Activated T-cell treated with anti-CD3 and anti-CD28 coated beads, Interleukin-2, amount 50 U/mL, for 72 hours (primary cell): ENCODE data around the gene HOMER2. TPM values are rescaled to one million over a fixed set of nuclear protein-coding genes. Genes with fewer than 3 reads are reported as not detected.
A peak's percentile ranks its signal among the peaks of the same experiment; 100 is the strongest.

ENCODE experiments used
- ATAC-seq, 2 donors: fragments of 150-1000 bp; cut with Tn5 transposase; replicated peaks in 1 of 2; 2 replicates each; pipeline ENCODE4 v1.10.0; 2021; ENCODE audit warnings: moderate library complexity in 2 of 2, mild to moderate bottlenecking in 1 of 2
- DNase-seq, 2 donors: peaks; one replicate each; pipeline ENCODE4 v3.0.0; 2021 to 2022; ENCODE audit warnings: mixed read lengths in 1 of 2
- H3K27ac Mint-ChIP-seq: one replicate; pipeline ENCODE4 v1.8.0; 2022; ENCODE audit warnings: mild to moderate bottlenecking, moderate library complexity, mixed read lengths
- H3K27me3 Mint-ChIP-seq: one replicate; pipeline ENCODE4 v1.8.0; 2022; ENCODE audit warnings: low read depth, mixed read lengths
- H3K36me3 Mint-ChIP-seq, 2 donors: one replicate each; pipeline ENCODE4 v1.8.0; 2022; ENCODE audit warnings: mixed read lengths in 2 of 2, mild to moderate bottlenecking in 1 of 2; ENCODE audit not compliant: insufficient read depth in 2 of 2
- H3K4me1 Mint-ChIP-seq: one replicate; pipeline ENCODE4 v1.8.0; 2022; ENCODE audit warnings: low read depth, mixed read lengths
- H3K4me3 Mint-ChIP-seq, 2 donors: one replicate each; pipeline ENCODE4 v1.8.0; 2022; ENCODE audit warnings: mild to moderate bottlenecking in 2 of 2, mixed read lengths in 2 of 2, moderate library complexity in 2 of 2
- H3K9me3 Mint-ChIP-seq, 2 donors: one replicate each; pipeline ENCODE4 v1.8.0; 2022; ENCODE audit warnings: mixed read lengths in 2 of 2
- total RNA-seq, 2 donors: library from RNA; stranded (reverse); gene quantifications; one replicate each; pipeline ENCODE4 v1.2.3, GENCODE V29; 2022

HOMER2 gene
- total RNA-seq, 2 donors from 2014 or later, result 9.6 to 10.9 TPM

GRCh38 chr15:82852941-82853561 lies 99.5 kb downstream of the HOMER2 start:
- no peaks in the 10 kb centered on the region for H3K27me3 Mint-ChIP-seq
- no peaks in the 10 kb centered on the region for H3K9me3 Mint-ChIP-seq
- H3K27ac Mint-ChIP-seq, result no peak overlapping the region
- no peaks in the 10 kb centered on the region for H3K36me3 Mint-ChIP-seq
- ATAC-seq (no peak), DNase-seq (no peak)
- peaks cover 14% of the 10 kb centered on the region for H3K4me1 Mint-ChIP-seq
- no peak overlapping the region for H3K4me3 Mint-ChIP-seq

- no peak overlapping the region for H3K27ac Mint-ChIP-seq
- no peaks in the 10 kb centered on the region for H3K9me3 Mint-ChIP-seq
- H3K36me3 Mint-ChIP-seq, result no peaks in the 10 kb centered on the region
- no peak for DNase-seq
- no peak overlapping the region for H3K4me3 Mint-ChIP-seq
- H3K4me1 Mint-ChIP-seq, result peaks cover 14% of the 10 kb centered on the region
- no peak for ATAC-seq
- H3K27me3 Mint-ChIP-seq, result no peaks in the 10 kb centered on the region
Observed at GRCh38 chr15:82851981-82852511, 100.5 kb downstream of the HOMER2 start.

GRCh38 chr15:82851306-82851850 lies 101.1 kb downstream of the HOMER2 start:
- Mint-ChIP-seq H3K36me3 (no peaks in the 10 kb centered on the region), H3K9me3 (no peaks in the 10 kb centered on the region), H3K4me1 (peaks cover 14% of the 10 kb centered on the region), H3K27me3 (no peaks in the 10 kb centered on the region), H3K4me3 (no peak overlapping the region), H3K27ac (no peak overlapping the region)
- no peak for ATAC-seq
- no peak for DNase-seq

GRCh38 chr15:82850731-82851130 lies 101.8 kb downstream of the HOMER2 start:
- H3K27me3 Mint-ChIP-seq, result no peaks in the 10 kb centered on the region
- H3K9me3 Mint-ChIP-seq, result no peaks in the 10 kb centered on the region
- DNase-seq (no peak), ATAC-seq (no peak)
- peaks cover 10% of the 10 kb centered on the region for H3K4me1 Mint-ChIP-seq
- H3K4me3 Mint-ChIP-seq, result no peak overlapping the region
- H3K27ac Mint-ChIP-seq, result no peak overlapping the region
- H3K36me3 Mint-ChIP-seq, result no peaks in the 10 kb centered on the region

GRCh38 chr15:82849556-82850512 lies 102.7 kb downstream of the HOMER2 start:
- no peak overlapping the region for H3K27ac Mint-ChIP-seq
- H3K4me1 Mint-ChIP-seq, result peaks cover 13% of the 10 kb centered on the region
- DNase-seq (peak; percentile 58 to 64), ATAC-seq (peak; percentile 70 to 72)
- no peaks in the 10 kb centered on the region for H3K9me3 Mint-ChIP-seq
- H3K27me3 Mint-ChIP-seq, result peaks cover 5% of the 10 kb centered on the region
- no peaks in the 10 kb centered on the region for H3K36me3 Mint-ChIP-seq
- no peak overlapping the region for H3K4me3 Mint-ChIP-seq

- no peak overlapping the region for H3K4me3 Mint-ChIP-seq
- DNase-seq, result no peak
- no peak for ATAC-seq
- peaks cover 9% of the 10 kb centered on the region for H3K27me3 Mint-ChIP-seq
- H3K27ac Mint-ChIP-seq, result no peak overlapping the region
- no peaks in the 10 kb centered on the region for H3K36me3 Mint-ChIP-seq
- peaks cover 16% of the 10 kb centered on the region for H3K4me1 Mint-ChIP-seq
- no peaks in the 10 kb centered on the region for H3K9me3 Mint-ChIP-seq
Observed at GRCh38 chr15:82848241-82848993, 104.1 kb downstream of the HOMER2 start.

- DNase-seq (no peak), ATAC-seq (no peak)
- Mint-ChIP-seq H3K27me3 (peaks cover 9% of the 10 kb centered on the region), H3K9me3 (no peaks in the 10 kb centered on the region), H3K27ac (no peak overlapping the region), H3K4me3 (no peak overlapping the region), H3K36me3 (no peaks in the 10 kb centered on the region), H3K4me1 (peaks cover 16% of the 10 kb centered on the region)
Observed at GRCh38 chr15:82847703-82848102, 104.8 kb downstream of the HOMER2 start.

- Mint-ChIP-seq H3K4me1 (peaks cover 16% of the 10 kb centered on the region), H3K27me3 (peaks cover 9% of the 10 kb centered on the region), H3K9me3 (no peaks in the 10 kb centered on the region), H3K4me3 (no peak overlapping the region), H3K27ac (no peak overlapping the region), H3K36me3 (no peaks in the 10 kb centered on the region)
- DNase-seq (no peak), ATAC-seq (no peak)
Observed at GRCh38 chr15:82846621-82847020, 105.9 kb downstream of the HOMER2 start.

- DNase-seq, result no peak
- H3K4me1 Mint-ChIP-seq, result peaks cover 16% of the 10 kb centered on the region
- H3K36me3 Mint-ChIP-seq, result no peaks in the 10 kb centered on the region
- no peak overlapping the region for H3K4me3 Mint-ChIP-seq
- ATAC-seq, result no peak
- no peaks in the 10 kb centered on the region for H3K9me3 Mint-ChIP-seq
- H3K27ac Mint-ChIP-seq, result no peak overlapping the region
- peaks cover 9% of the 10 kb centered on the region for H3K27me3 Mint-ChIP-seq
Observed at GRCh38 chr15:82845686-82846085, 106.8 kb downstream of the HOMER2 start.

- no peak for DNase-seq
- no peak for ATAC-seq
- Mint-ChIP-seq H3K27me3 (peaks cover 9% of the 10 kb centered on the region), H3K4me3 (no peak overlapping the region), H3K36me3 (no peaks in the 10 kb centered on the region), H3K27ac (no peak overlapping the region), H3K4me1 (peaks cover 8% of the 10 kb centered on the region), H3K9me3 (no peaks in the 10 kb centered on the region)
Observed at GRCh38 chr15:82843566-82843965, 109.0 kb downstream of the HOMER2 start.

GRCh38 chr15:82840166-82840565 lies 112.4 kb downstream of the HOMER2 start:
- H3K27me3 Mint-ChIP-seq, result peaks cover 7% of the 10 kb centered on the region
- no peak overlapping the region for H3K27ac Mint-ChIP-seq
- peaks cover 7% of the 10 kb centered on the region for H3K4me1 Mint-ChIP-seq
- ATAC-seq (no peak), DNase-seq (no peak)
- H3K9me3 Mint-ChIP-seq, result peaks cover 0 to 5% of the 10 kb centered on the region in 2 donors
- H3K36me3 Mint-ChIP-seq, result peaks cover 3 to 7% of the 10 kb centered on the region in 2 donors
- no peak overlapping the region for H3K4me3 Mint-ChIP-seq

GRCh38 chr15:82839136-82839535 lies 113.4 kb downstream of the HOMER2 start:
- DNase-seq (no peak), ATAC-seq (no peak)
- Mint-ChIP-seq H3K4me3 (no peak overlapping the region), H3K27me3 (no peaks in the 10 kb centered on the region), H3K36me3 (peaks cover 5 to 9% of the 10 kb centered on the region in 2 donors), H3K9me3 (peaks cover 0 to 5% of the 10 kb centered on the region in 2 donors), H3K4me1 (no peaks in the 10 kb centered on the region), H3K27ac (no peak overlapping the region)
